ENCODE measurements around the gene MTPN. TPM values are rescaled to one million over a fixed set of nuclear protein-coding genes. Genes with fewer than 3 reads are reported as not detected.

The MTPN gene
- 67.9 and 74.3 TPM in 2 replicates for total RNA-seq (2014; rRNA removed; shearing (Covaris generic))

- peak; percentile 99 for DNase-seq (ENCODE audit: low spot score)
These were observed at the start of gene MTPN for GRCh38 chr7:135977007-135977741. TSS of gene MTPN (minus strand) at chr7:135977359. CDS start at chr7:135977100, 259 bp downstream.

- DNase-seq (ENCODE audit: low spot score), result no peak
These were observed 49.0 kb upstream of the MTPN start for GRCh38 chr7:136026209-136026608.

- no peak for DNase-seq (ENCODE audit: low spot score)
These were observed 46.1 kb upstream of the MTPN start for GRCh38 chr7:136023134-136023869.

GRCh38 chr7:136020556-136020955 lies 43.4 kb upstream of the MTPN start:
- no peak for DNase-seq (ENCODE audit: low spot score)

- DNase-seq (ENCODE audit: low spot score), result no peak
These were observed 40.9 kb upstream of the MTPN start for GRCh38 chr7:136018104-136018503.

- DNase-seq (ENCODE audit: low spot score), result no peak
These were observed 39.7 kb upstream of the MTPN start for GRCh38 chr7:136016649-136017395.

- DNase-seq (ENCODE audit: low spot score), result no peak
These were observed 38.5 kb upstream of the MTPN start for GRCh38 chr7:136015638-136016037.

- DNase-seq (ENCODE audit: low spot score), result no peak
These were observed 37.5 kb upstream of the MTPN start for GRCh38 chr7:136014659-136015058.

- DNase-seq (ENCODE audit: low spot score), result no peak
These were observed 35.1 kb upstream of the MTPN start for GRCh38 chr7:136012238-136012637.

GRCh38 chr7:136009488-136010079 lies 32.4 kb upstream of the MTPN start:
- peak; percentile 82 for DNase-seq (ENCODE audit: low spot score)

- DNase-seq (ENCODE audit: low spot score), result no peak
These were observed 29.0 kb upstream of the MTPN start for GRCh38 chr7:136006208-136006607.

GRCh38 chr7:136004083-136004482 lies 26.9 kb upstream of the MTPN start:
- no peak for DNase-seq (ENCODE audit: low spot score)

GRCh38 chr7:136002802-136003201 lies 25.6 kb upstream of the MTPN start:
- no peak for DNase-seq (ENCODE audit: low spot score)

- DNase-seq (ENCODE audit: low spot score), result no peak
These were observed 23.2 kb upstream of the MTPN start for GRCh38 chr7:136000288-136000913.

GRCh38 chr7:135998081-135998480 lies 20.9 kb upstream of the MTPN start:
- no peak for DNase-seq (ENCODE audit: low spot score)

- DNase-seq (ENCODE audit: low spot score), result no peak
These were observed 18.6 kb upstream of the MTPN start for GRCh38 chr7:135995748-135996147.

- DNase-seq (ENCODE audit: low spot score), result no peak
These were observed 17.5 kb upstream of the MTPN start for GRCh38 chr7:135994466-135995205.

- DNase-seq (ENCODE audit: low spot score), result no peak
These were observed 16.8 kb upstream of the MTPN start for GRCh38 chr7:135993950-135994349.

- no peak for DNase-seq (ENCODE audit: low spot score)
These were observed 14.7 kb upstream of the MTPN start for GRCh38 chr7:135991906-135992305.

- no peak for DNase-seq (ENCODE audit: low spot score)
These were observed 14.2 kb upstream of the MTPN start for GRCh38 chr7:135991322-135991721.

- no peak for DNase-seq (ENCODE audit: low spot score)
These were observed 13.1 kb upstream of the MTPN start for GRCh38 chr7:135990258-135990657.

Data from HT-29 (cell line).